Fibroblast of the aortic adventitia (primary cell): ENCODE data around the gene FAM83E. TPM values are rescaled to one million over a fixed set of nuclear protein-coding genes. Genes with fewer than 3 reads are reported as not detected.
A peak's percentile ranks its signal among the peaks of the same experiment; 100 is the strongest.

Experiments used
- DNase-seq: peaks from one replicate; pipeline ENCODE4 v3.0.0-alpha.2; 2010; ENCODE audit warnings: low read depth
- H3K4me3 ChIP-seq: 2 replicates; pipeline ENCODE4 v1.5.1; 2011; ENCODE audit warnings: low read depth, mild to moderate bottlenecking, control low read depth, low read length, moderate library complexity
- total RNA-seq: library from RNA; depleted of rRNA; stranded (reverse); fragments of >200 nt; gene quantifications from 2 replicates; pipeline ENCODE4 v1.2.3, GENCODE V29; 2012; ENCODE audit warnings: low replicate concordance
- TF ChIP-seq, protein P1 (sequence below): IDR thresholded peaks from 2 replicates; pipeline ENCODE4 v1.5.1; 2011; ENCODE audit warnings: mild to moderate bottlenecking, low read length, control low read depth, inconsistent platforms; ENCODE audit not compliant: insufficient read depth

The FAM83E gene
- total RNA-seq, 1 donor, result 0.18 TPM

DNA sequence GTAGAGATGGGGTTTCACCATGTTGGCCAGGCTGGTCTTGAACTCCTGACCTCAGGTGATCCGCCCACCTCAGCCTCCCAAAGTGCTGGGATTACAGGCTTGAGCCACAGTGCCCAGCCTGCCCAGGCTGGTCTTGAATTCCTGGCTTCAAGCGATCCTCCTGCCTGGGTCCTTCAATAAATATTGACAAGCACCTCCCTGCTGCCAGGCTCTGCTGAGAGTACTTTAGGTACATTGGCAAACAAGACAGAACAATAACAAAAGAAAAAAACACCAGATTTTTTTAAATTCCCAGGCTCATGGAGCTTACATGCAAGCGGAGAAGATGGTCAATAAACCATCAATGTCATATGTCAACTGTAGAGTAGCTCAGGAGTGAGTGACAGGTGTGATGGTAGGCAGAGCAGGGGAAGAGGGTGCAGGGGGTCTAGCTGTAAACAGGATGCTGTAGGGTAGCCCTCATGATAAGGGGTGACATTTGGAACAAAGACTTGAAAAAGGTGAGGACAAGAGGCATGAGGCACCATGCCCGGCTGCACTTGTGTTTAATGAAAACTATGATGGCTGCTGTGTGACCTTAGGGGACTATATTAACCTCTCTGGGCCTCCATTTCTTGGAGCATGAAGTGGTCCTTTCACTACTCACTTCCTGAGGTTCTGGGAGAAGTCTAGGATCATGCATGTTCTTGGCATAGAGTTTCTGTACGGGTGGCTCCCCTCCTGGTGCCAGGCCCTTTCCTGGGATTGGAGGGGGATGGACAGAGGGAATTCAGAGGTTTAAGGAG, 43.3 kb downstream of the FAM83E start:
- DNase-seq, result no peak
- H3K4me3 ChIP-seq, result no peak overlapping the region
- TF ChIP-seq, protein P1, sequence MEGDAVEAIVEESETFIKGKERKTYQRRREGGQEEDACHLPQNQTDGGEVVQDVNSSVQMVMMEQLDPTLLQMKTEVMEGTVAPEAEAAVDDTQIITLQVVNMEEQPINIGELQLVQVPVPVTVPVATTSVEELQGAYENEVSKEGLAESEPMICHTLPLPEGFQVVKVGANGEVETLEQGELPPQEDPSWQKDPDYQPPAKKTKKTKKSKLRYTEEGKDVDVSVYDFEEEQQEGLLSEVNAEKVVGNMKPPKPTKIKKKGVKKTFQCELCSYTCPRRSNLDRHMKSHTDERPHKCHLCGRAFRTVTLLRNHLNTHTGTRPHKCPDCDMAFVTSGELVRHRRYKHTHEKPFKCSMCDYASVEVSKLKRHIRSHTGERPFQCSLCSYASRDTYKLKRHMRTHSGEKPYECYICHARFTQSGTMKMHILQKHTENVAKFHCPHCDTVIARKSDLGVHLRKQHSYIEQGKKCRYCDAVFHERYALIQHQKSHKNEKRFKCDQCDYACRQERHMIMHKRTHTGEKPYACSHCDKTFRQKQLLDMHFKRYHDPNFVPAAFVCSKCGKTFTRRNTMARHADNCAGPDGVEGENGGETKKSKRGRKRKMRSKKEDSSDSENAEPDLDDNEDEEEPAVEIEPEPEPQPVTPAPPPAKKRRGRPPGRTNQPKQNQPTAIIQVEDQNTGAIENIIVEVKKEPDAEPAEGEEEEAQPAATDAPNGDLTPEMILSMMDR, result no peak

GRCh38 chr19:48569814-48570213, 45.1 kb downstream of the FAM83E start:
- TF ChIP-seq, protein P1, result no peak
- no peak overlapping the region for H3K4me3 ChIP-seq
- DNase-seq, result peak; percentile 49

GRCh38 chr19:48568345-48568886, 46.5 kb downstream of the FAM83E start:
- no peak overlapping the region for H3K4me3 ChIP-seq
- TF ChIP-seq, protein P1, result no peak
- peak; percentile 93 for DNase-seq

GRCh38 chr19:48565090-48565489, 49.8 kb downstream of the FAM83E start:
- TF ChIP-seq, protein P1, result no peak
- no peak overlapping the region for H3K4me3 ChIP-seq
- no peak for DNase-seq

Other genes starting within 250 kb of the FAM83E start
- 23.7 and 140 TPM in 2 replicates for gene KDELR1, start 223.5 kb downstream of the FAM83E start, total RNA-seq
- 1.2 and 2.2 TPM in 2 replicates for gene GRIN2D, start 221.4 kb downstream of the FAM83E start, total RNA-seq
- gene GRWD1, start 169.1 kb downstream of the FAM83E start, total RNA-seq, result 34.1 and 34.6 TPM in 2 replicates
- gene KCNJ14, start 159.5 kb downstream of the FAM83E start, total RNA-seq, result 0.54 and 1.3 TPM in 2 replicates
- gene CYTH2, start 145.7 kb downstream of the FAM83E start, total RNA-seq, result 51.3 and 107 TPM in 2 replicates
- gene LMTK3, start 103.2 kb downstream of the FAM83E start, total RNA-seq, result not detected in 2 replicates
- not detected in 2 replicates for gene SULT2B1, start 62.9 kb downstream of the FAM83E start, total RNA-seq
- gene SPACA4, start 8.3 kb downstream of the FAM83E start, total RNA-seq, result not detected in 2 replicates
- 1,782 and 2,036 TPM in 2 replicates for gene RPL18, start 4.1 kb upstream of the FAM83E start, total RNA-seq
- 10.9 and 16.3 TPM in 2 replicates for gene SPHK2, start 4.4 kb upstream of the FAM83E start, total RNA-seq
- gene DBP, start 22.3 kb upstream of the FAM83E start, total RNA-seq, result 20.9 and 48.8 TPM in 2 replicates
- 2.3 and 14.5 TPM in 2 replicates for gene CA11, start 31.1 kb upstream of the FAM83E start, total RNA-seq
- 0.09 TPM in 1 of 2 replicates, not detected in the other for gene NTN5, start 57.9 kb upstream of the FAM83E start, total RNA-seq
- not detected in 2 replicates for gene FUT2, start 80.9 kb upstream of the FAM83E start, total RNA-seq
- gene MAMSTR, start 104.6 kb upstream of the FAM83E start, total RNA-seq, result 2.5 and 8.0 TPM in 2 replicates
- gene RASIP1, start 125.5 kb upstream of the FAM83E start, total RNA-seq, result 0.16 and 0.45 TPM in 2 replicates
- gene IZUMO1, start 131.8 kb upstream of the FAM83E start, total RNA-seq, result not detected in 2 replicates
- under 0.01 TPM in 1 of 2 replicates, not detected in the other for gene FUT1, start 137.6 kb upstream of the FAM83E start, total RNA-seq
- not detected in 2 replicates for gene FGF21, start 140.4 kb upstream of the FAM83E start, total RNA-seq
- 9.6 and 30.4 TPM in 2 replicates for gene BCAT2, start 196.0 kb upstream of the FAM83E start, total RNA-seq
- 3.6 and 25.5 TPM in 2 replicates for gene HSD17B14, start 221.4 kb upstream of the FAM83E start, total RNA-seq